Cardiac septum (tissue), 1 donor: ENCODE data around the gene TAF1A. TPM values are rescaled to one million over a fixed set of nuclear protein-coding genes. Genes with fewer than 3 reads are reported as not detected.

ENCODE experiments used
- DNase-seq: peaks from one replicate; pipeline ENCODE4 v3.0.0-alpha.2; 2020; ENCODE audit warnings: low spot score
- intact Hi-C: fragments of 100-400 bp; cut with DNase I; formaldehyde crosslinking; loops from one replicate; pipeline ENCODE4 v1.14.0; 2022
- total RNA-seq: library from RNA; stranded (reverse); fragmentation: NEBNext Ultra II Directional; extraction: Animal tissue kit (Norgen Biotek cat#: 25700); gene quantifications from one replicate; pipeline ENCODE4 v1.2.1, GENCODE V29; 2021
- donor health status: DM: no; HTN: no; CAD: no.

Gene TAF1A
- total RNA-seq, 1 donor from 2014 or later, result 3.9 TPM

DNA sequence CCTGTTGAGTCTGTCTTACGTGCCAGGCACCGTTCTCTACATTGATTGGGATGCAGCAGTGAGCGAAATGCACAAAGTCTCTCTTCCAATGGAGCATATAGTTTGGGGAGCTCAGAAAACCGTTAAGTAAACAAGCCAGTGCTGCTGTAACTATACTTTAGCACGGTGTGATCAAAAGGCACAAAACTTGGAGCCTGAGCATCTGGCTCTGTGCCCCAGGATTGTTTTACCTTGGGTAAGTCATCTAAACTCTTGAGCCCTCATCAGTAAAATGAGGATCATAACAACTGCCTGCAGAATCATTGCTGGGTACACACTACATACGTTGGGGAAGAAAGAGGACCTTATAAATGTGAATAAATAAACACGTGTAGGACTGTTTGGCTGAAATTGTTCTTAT, 43.6 kb downstream of the TAF1A start:
- no peak for DNase-seq
- intact Hi-C loops, result no loop called here

- intact Hi-C loops, result no loop called here
- no peak for DNase-seq
Observed at GRCh38 chr1:222543817-222544216, 45.9 kb downstream of the TAF1A start.

DNA sequence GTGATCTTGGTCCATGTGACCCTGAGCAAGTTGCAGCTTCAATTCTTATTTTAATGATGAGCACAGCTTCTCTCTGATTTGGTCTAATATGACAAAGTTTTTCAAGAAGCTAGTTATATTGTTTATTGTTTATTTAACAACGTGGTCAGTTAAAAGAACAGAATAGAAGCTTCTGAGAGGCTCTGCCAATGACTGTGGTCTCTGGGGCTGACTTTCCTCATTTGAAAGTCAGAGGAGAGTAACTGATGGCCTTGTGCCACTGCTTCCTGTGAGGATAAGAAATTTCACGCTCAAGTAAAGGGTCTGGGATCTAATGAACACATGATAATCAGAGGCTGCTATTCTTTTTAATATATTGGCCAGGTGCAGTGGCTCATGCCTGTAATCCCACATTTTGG, 49.1 kb downstream of the TAF1A start:
- intact Hi-C loops, result no loop called here
- DNase-seq, result no peak

DNA sequence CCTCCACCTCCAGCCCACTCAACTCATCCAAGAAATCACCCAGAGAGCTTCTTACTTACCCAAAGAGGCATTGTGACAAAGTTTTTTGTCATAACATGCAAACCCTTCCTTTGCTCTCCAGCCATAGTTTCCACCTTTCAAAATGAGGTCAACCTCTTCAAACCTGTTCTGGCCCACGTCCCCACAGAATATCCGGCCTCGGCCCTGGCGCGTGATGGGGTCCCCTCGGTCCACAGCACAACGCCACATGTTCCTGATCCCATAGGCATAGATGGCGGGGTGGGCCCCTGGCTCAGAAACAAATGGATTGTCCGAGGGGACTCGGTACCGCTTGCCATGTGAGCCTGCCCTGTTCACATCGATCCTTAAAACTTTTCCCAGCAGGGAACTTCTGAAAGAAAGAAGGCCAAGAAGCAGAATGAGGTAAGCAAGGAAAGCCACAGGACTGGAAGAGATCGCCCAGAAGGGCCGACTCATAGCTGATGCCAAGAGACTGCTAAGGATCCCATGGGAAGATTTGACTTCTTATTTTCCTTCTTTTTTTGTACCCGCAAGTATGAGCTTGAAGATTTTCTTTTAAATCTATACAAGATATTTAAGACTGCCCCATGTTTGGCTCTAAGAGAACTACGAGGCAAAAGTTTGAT, 49.7 kb downstream of the TAF1A start:
- intact Hi-C loops, result no loop called here
- no peak for DNase-seq

- intact Hi-C loops, result no loop called here
Observed at GRCh38 chr1:222535455-222535854, 54.3 kb downstream of the TAF1A start.

DNA sequence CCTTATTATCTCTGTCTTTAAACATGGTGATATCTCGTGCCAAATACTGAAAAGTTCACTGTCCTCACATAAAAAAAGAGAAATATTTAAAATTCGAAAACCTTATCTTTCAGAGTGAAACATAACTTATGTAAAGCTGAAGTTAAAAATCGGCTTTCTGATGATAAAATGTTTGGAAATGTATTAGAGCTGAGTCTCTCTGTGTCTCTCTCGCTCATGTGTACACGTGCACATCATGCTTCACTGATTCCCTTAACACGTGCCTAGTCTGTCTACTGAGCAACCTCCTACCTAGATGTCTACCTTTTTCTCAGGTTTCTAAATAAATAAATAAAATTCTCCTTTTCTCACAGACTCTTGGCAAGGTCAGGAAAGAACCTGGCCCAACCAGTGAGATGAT, 58.9 kb downstream of the TAF1A start:
- no peak for DNase-seq
- intact Hi-C loops, result no loop called here

More at GRCh38 chr1:222535455-222535854, 54.3 kb downstream of the TAF1A start:
- no peak for DNase-seq

- no peak for DNase-seq
- intact Hi-C loops, result no loop called here
Observed at GRCh38 chr1:222529916-222530315, 59.8 kb downstream of the TAF1A start.

DNA sequence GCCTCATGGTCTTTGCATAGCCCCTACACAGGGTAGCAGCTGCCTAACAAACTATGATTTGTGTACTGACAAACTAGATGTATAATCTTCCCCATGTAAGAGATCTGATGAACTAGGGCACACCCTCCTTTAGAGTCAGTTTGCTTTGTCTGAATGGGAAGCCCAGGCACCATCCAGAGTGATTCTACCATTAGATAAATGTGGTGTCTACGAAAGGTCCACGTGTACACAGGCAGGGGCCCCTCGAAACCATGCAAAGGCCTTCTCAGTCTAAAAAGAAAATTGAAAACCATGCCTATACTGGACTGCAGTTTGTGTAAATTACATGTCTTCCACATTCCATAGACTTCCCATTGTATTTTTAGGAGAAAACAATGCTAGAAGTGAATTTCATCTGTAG, 60.6 kb downstream of the TAF1A start:
- intact Hi-C loops, result no loop called here
- DNase-seq, result no peak

- DNase-seq, result no peak
- intact Hi-C loops, result no loop called here
Observed at GRCh38 chr1:222525951-222526350, 63.8 kb downstream of the TAF1A start.

GRCh38 chr1:222523852-222524251, 65.9 kb downstream of the TAF1A start:
- intact Hi-C loops, result no loop called here
- no peak for DNase-seq

DNA sequence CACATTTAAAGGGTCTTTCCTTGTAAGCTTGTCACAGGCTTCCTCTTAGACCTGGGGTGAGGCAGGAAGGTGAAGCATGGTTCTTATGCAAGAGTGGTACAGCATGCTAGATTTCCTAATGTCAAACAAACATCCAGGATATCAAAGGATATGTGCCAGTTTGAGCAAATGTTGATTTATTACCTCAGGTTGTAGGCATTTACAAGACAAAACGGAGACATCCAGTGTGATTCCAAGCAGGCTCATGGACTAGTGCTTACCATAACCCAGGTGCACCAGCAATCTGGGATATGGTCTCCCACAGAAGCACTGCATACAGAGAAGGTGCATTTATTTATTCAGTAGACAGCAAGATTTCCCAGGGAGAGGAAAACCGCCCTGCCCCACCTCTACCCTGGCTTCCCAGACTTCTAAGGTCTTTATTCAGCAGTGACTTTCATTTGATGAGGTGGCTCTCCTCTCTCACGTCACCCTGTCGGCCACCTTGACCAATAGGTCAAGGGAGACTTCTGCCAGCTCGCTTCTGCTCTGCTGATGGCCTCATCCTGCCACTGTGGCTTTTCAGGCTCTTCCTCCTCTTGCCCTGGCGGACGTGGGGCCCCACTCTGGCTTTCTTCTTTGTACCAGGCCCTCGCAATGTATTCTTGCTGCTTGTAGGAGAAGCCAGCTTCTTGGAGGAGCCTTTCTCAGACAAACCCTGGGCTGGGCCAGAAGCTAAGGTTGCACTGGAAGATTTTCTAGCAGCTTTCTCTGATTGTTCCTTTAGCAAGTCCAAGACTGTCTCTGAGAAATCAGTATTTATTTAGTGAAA, 67.4 kb downstream of the TAF1A start:
- intact Hi-C loops, result no loop called here
- DNase-seq, result no peak

DNA sequence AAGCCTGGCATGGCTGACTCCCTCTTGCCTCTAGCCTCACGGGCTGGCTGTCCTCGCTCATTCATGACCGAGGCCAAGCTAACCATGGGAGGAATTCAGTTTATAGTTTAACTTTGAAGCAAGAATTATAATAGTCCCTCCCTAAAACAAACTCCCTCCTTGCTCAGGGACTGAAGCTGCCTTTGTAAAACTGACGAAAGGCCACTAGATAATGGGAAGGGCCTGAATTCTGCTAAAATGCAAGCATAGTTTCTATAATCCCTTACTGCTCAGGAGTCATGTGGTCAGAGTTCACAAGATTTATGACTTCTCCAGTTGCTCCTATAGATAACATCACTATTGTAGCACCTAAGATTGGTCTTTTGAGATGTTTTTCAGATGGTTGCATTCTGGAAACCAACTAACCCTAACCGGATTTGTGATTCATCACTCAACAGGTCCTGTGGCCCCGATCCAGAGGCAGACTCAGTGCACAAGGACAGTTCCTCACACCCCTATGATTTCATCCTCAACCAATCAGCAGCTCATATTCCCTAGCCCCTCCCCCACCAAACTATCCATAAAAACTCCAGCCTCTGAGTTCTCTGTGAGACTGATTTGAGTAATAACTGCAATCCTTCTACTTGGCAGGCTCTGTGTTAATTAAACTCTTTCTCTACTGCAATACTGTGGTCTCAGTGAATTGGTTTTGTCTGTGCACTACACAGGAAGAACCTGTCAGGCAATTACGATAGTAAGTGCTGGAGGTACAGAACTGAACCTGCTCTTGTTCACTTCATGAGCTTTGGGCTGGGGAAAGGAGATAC, 68.2 kb downstream of the TAF1A start:
- intact Hi-C loops, result no loop called here
- no peak for DNase-seq

Other genes with a start within 250 kb of the TAF1A start
- not detected for gene HHIPL2, start 41.8 kb downstream of the TAF1A start, total RNA-seq
- gene MIA3, start 28.2 kb upstream of the TAF1A start, total RNA-seq, result 42.3 TPM
- 50.5 TPM for gene AIDA, start 122.6 kb upstream of the TAF1A start, total RNA-seq
- gene BROX, start 122.6 kb upstream of the TAF1A start, total RNA-seq, result 33.0 TPM
- gene FAM177B, start 147.3 kb upstream of the TAF1A start, total RNA-seq, result not detected
- 3.0 TPM for gene DISP1, start 225.1 kb upstream of the TAF1A start, total RNA-seq